GM19328 (cell line): ENCODE data around the gene SP110.

Experiments used
- ATAC-seq: cut with Tn5 transposase; IDR thresholded peaks from one replicate; pipeline ENCODE4 v1.9.1; 2021; ENCODE audit warnings: mild to moderate bottlenecking, moderate library complexity; ENCODE audit not compliant: unreplicated experiment

The SP110 gene

DNA sequence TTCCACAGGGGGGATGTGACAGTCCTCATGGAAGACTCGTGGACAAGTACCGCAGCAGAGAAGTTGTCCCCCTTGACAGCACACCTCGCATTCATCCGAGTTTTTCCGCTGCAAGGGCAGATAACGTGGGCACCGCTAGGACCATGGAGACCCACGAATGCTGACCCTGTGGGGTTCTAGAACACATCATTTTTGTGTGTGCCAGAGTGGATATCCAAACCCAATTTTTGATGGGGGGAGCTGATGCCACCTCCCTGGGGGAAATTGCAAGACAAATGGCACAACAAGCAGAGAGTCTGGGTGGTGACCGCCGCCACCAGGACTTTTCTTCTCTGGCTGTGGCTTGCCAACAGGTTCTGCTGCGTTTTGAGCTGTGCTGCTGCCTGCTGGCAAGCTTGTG is 46.9 kb downstream of the SP110 start:
- no peak for ATAC-seq

DNA sequence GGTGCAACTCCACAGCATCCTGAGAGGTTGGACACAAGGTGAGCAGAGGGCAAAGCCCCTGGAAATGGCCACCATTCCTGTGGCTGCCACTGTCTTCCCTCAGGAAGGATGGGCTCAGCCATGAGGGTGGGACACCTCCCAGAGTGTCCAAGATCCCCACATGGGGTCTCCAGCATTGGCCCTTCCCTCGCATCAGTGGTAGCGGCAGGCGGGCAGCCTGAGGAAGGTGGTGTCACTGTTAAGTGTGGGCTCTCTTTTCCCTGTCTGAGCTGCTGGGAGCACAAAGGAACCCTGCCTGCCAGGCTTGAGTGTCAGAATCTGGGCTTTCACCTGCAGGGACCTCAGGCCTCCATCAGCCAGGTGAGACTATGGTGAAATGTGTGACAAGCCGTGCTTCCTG is 47.6 kb downstream of the SP110 start:
- ATAC-seq, result no peak

DNA sequence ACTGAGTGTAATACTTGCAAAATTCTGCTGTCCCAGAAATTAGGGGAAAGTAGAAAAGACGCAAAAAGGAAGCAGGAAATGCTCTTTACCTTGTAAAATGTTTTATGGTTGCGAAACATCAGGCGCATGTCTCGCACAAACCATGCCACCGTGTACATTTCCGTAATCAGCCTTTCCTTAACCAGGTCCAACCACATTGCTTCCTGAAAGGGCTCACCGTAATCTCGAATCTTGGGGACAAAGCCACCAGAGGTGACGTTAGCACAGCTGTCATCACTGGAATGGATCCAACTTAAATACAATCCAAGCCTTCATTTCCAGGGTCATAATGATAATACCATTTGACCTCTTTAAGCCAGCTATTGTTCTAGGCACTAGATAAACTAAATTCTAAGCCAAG is 49.3 kb downstream of the SP110 start:
- ATAC-seq, result no peak

DNA sequence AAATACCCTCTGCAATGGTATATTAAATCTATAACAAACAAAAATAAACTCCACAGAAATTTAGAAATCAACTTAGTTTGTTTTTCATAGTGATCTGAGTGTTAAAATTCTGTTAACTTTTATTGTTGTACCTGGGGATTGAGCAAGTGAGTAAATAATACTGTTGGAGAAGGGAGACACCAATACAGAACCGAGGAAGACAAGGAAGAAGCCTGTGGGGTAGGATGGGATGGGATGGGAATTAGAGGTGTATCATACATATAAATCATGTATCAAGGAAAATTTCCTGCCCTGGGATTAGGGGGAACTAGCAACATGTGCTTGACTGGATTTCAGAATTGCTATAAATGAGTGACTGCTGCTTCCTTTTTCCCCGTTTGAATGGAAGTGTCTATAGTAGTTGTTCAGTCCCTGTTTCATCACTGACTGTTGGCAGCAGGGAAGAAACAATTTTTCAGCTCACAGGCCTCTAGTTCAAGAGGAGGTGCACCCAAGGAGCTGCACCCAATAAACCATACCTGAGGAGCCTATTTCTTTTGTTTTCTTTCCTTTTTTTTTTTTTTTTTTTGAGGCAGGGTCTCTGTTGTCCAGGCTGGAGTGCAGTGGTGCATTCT is 53.1 kb downstream of the SP110 start:
- ATAC-seq, result no peak

DNA sequence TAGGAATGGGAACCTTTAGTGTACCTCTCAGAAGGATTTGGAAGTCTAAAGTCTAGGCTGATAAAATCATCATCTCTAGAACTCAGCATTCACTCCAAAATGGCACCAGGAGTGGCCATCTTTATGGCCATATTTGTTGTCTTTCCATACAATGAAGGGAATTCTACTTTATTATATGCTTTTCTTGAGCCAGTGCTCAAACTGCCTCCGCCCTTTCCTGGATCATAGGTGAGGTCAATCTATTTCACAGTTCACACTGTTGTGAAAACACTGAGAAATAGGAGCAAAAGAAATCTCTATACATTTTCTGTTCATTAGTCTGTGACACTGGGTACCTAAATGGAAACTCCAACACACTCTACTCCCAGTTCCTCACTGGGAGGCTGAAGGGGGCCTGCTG is 55.6 kb downstream of the SP110 start:
- ATAC-seq, result no peak

DNA sequence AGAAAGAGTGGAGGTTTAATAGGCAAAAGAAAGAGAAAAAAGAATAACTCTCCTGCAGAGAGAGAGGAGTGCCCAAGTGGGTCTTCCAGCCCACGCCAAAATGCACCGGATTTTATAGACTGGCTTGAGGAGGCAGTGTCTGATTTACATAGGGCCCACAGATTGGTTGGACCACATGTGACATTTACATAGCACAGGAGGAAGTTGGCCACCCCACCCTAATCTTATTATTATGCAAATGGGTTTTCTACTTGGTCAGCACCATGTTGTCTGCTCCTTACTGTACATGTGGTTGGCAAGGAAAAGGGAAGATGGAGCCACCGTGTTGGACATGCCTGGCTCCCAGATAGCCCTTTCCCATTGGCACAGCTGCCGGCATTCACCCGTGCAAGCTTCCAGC is 56.8 kb downstream of the SP110 start:
- no peak for ATAC-seq

DNA sequence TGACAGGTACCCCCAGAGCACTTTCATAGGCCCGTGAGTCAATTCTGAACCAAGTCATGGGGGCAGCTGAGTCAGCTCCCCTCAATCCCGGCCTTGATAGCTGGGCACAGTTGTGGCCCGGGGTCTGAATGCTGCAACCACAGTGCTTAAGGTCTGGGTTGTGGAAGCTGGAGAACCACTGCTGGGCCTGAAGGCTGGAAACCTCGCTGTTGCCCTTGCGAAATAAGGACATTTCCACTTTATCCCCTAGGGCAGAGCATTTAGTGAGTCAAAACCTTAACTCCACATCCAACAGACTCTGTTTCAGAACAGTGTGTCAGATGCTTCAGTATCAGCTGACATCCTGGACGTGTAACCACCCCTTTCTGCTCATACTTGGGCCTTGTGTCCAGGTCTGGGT is 58.6 kb downstream of the SP110 start:
- no peak for ATAC-seq

DNA sequence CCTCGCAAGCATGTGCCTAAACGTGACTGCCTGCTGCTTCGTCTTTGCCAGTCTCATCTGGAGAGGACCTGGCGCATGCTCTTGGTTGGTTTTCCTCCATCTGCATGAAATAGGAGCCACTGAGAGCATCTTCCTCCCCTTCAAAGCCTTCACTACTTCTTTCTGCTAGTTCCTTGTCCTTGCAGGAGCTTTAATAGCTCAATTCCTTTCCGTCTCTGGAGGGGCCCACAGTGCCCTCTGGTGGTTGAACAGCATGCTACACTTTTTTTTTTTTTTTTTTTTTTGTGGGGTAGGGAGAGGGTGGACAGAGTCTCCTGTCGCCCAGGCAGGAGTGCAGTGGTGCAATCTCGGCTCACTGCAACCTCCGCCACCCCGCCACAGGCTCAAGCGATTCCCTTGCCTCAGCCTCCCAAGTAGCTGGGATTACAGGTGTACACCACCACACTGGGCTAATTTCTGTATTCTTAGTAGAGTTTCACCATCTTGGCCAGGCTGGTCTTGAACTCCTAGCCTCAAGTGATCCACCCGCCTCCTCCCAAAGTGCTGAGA is 59.6 kb downstream of the SP110 start:
- no peak for ATAC-seq

DNA sequence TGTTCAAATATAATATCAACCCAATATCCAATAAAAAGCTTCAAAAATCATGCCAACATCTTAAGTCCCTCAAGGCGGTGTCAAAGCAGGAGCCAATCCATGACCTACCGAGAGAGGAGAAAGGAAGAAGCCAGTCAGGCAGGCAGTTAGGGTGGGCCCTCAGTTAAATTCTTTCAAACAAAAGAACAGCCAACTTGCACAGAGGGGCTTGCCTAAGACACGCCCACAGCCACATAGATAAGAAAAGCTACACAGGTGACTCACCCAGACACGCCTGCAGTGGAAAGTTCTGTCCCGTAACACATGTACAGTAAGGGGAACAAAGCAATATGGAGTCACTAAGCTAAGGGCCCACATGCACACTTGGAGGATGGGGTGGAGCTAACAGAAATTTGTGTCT is 61.3 kb downstream of the SP110 start:
- no peak for ATAC-seq

DNA sequence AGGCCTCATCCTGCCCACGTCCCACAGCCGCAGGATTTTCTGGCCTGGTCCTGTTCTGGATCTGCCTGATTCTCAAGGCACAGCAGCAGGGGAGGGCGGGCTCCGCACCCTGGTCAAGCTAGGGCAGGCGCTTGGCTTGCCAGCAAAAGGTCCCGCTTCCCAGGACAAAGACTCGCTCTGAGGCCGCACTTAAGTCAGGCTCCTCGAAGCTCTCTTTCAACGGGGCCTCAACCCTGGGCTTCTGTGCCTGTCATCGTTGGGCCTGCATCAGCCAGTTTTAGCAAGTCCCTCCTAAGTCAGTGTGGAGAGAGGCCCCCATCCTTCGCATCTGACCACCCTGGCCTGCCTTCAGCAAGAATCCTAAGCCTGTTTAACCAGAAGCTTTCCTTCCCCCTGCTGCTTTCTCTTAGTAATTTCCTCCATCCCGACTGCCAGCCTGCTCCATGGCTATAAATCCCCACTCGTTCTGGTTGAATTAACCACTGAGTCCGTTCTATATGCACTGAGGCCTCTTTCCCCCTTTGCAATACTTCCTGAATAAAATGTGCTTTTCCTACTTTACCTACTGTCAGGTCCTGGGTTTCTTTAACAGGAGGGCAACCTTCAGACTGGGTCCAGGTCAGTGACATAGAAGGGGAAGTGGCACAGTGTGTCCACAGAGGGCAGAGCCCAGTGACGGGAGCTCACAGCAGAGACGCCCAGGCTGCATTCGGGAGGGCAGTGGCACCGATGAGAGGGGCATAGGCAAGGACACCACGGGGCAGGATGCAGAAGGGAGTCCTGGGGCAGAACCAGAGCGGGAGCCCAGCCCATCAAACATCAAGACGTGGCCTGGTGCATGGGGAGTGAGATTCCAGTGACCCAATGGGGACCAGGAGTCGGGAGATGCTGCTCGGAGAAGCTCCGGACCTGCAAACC is 62.7 kb downstream of the SP110 start:
- ATAC-seq, result no peak

DNA sequence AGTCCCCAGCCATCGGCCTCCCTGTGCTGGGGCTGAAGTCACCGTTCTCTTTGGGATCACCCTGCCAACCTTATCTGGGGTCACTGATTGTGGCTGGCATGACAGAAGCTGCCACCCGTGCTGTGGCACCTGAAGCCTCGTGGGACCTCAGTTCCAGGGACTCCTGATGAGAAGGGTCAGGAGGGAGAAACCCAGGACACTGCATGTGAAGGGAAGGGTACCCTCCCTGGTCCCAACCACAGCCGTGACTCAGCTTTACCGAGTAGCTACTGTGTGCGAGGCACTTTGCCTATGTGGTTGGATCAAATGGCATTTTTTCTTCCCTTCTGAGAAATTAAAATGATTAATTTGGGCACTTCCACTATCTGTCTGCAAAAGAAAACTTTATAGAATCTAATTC is 64.4 kb downstream of the SP110 start:
- ATAC-seq, result no peak

DNA sequence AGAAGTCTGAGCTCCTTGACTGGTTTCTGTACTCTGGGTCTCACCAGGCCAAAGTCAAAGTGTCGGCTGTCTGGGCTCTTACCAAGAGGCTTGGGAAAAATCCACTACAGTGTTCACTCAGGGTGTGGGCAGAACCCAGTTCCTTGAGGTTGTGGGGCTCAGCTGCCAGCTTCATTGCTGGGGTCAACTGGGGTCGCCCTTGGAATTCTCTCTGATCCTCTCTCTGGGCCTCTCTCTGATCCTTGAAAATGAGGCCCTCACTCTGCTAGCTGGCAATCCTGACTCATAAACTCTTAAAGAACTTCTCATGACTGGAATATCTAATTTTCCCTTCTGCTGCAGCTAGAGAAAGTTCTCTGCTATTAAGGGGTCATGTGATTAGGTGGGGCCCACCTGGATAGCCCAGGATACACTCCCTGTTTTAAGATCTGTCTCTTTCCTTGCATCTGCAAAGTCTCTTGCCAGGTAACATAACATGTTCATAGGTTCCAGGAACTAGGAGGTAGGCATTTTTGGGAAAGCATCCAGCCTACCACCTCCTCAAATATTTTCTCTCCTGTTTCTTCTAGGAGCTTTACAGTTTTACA is 66.3 kb downstream of the SP110 start:
- ATAC-seq, result no peak

DNA sequence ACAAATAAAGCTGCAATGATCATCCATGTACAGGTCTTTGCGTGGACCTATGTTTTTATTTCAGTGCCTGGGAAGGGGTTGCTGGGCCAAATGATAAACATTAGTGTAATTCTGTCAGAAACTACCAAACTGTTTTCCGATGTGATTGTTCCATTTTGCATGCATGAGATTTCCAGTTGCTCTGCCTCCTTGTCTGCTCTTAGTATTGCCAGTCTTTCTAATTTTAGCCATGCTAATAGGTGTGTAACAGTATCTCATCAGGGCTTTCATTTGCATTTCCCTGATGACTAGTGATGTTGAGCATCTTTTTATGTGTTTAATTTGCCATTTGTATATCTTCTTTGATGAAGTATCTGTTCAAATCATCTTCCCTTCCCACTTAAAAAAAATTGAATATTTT is 67.5 kb downstream of the SP110 start:
- ATAC-seq, result no peak

DNA sequence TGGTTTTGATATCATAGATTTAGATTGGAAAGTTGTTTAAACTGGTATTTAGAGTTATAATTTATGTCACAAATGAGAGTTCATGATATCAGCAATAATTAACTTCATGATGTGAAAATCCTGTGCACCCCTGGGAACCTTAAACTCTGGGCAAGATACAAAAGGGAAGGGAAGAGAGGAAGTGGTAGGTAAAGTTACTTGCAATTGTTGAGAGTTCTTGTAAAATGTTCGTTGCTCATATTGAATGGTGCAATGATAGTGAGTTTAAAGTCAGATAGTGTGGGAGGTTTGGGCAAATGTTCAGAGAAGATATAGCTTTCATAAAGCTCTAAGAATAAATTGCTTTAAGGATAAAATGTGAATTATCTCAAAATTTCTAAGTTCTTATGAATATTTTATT is 75.4 kb downstream of the SP110 start:
- no peak for ATAC-seq

DNA sequence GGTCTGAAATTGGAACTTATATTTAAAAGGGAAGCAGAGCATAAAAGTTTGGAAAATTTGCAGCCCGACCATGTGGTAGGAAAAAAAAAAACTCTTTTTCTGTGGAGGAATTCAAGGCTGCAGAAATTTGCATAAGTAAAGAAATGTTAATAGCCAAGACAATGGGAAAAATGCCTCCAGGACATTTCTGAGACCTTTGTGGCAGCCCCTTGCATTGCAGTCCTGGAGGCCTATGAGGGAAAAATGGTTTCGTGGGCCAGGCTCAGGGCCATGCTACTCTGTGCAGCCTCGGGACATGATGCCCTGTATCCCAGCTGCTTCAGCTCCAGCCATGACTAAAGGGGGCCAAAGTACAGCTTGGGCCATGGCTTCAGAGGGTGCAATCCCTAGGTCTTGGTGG is 79.1 kb downstream of the SP110 start:
- no peak for ATAC-seq

DNA sequence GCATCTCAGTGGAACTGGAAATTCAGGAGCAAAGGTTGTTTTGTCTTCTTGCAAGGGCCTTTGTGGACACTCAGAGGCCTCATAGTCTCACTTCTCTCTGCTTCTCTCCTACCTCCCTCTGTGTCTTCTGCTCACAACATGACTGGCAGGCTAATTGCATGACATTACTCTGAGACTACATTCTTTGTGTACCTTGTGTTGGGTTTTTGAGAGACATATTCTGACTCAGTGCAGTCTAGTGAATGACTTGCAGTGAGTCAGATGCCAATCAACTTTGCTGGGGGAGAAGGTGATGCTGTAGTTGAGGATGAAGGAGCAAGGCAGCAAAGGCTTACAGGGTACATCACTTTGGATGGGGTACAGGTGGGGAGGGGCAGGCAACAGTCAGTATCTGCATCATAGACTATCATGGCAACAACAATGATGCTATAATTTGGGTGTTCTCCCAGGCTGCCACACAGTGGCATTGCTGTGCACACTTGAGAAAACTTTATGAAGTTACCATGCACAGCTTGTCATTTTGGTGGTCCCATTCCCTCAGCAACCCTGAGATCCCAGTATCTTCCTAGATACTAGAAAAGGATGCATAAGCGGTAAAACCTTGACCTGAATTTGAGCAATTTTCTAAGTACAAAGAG is 81.8 kb downstream of the SP110 start:
- ATAC-seq, result no peak

DNA sequence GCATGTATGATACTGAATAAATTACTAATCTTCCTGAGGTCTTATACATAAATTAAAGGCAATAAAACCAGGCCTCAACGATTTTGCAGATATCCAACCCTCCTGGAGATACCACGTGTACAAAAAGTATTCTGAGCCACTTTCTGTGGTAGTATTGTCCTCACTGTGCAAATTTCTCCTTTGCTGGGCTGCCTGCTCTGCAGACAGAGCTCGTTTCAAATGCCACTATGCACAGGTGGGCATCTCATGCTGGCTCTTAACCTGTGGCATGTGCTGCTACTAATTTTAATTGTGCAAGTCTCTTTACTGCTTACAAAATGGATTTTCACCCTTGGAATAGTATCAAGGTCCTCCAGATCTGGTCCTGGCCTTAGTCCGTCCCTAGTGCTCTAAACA is 84.7 kb downstream of the SP110 start:
- no peak for ATAC-seq

DNA sequence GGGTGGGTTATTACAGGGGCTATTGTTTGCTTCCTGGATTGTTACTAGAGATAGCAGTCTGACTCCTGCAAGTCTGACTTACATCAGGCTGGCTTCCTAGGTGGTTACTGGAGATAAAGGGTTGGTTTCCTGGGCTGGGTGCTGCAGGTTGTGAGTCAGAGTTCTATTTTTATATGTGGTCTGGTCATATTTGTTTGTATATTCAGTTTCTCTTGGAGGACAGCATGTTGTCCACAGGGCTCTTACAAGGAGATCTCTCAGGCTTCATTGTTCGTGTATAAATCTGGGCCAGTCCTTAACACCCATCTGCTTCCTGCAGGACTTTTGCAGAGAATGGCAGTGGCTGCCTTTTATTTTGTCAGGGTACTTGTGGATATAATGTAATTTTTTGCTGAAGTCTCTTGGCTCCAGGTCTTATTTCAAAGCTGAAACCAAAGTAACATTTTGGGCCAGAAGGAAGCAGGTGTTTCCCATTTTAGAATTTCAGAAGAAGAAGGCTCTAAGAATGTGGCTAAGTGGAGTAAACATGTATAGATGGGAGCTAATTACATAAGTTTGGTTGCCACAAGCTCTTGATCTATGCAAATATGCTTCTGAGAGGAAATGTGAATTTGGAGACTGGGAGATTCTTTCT is 85.2 kb downstream of the SP110 start:
- no peak for ATAC-seq

DNA sequence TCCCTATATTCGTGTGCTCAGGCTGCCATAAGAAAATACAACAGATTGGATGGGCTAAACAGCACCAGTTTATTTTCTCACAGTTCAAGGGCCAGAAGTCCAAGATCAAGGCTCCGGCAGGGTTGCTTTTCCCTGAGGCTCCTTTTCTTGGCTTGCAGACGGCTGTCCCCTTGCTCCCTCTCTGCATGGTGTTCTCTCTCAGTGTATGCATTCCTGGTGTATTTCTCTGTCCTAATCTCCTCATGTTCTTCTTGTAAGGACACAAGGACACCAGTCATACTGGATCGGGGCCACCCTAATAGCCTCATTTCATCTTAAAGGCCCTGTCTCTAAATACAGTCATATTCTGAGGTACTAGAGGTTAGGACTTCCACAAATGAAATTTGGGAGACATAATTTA is 88.4 kb downstream of the SP110 start:
- ATAC-seq, result no peak

DNA sequence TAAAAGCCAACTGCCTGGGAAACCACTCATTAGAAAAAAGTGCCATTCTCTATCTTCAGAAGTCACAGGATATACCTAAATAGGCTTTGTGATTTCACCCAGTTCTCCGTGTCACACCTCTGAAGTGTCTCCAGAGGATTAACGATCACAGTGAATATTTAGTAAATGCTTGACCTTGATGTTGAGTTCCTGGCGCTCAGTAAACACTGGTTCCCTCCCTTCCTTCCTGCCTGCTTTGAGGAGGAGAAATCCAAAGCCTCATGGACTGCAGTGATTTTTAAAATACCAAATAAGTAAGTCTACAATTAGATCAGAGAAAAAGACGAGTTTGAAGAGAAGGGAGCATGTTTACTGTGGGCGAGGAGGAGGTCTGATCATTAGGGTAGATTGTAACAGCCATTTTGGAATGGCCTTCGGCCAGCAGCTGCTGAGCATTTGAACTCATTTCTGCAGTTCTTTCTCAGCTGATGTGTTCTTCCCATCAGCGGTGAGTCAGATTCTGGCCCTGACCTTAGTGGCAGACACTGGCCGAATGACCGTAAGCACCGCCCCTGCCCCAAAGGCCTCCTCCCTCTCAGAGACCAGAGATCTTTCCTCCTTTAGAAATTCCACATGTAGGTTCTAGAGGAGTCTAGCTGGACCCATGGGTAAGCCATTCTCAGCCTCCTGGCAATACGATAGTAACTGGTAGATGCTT is 89.0 kb downstream of the SP110 start:
- ATAC-seq, result no peak
